ENCODE data around the gene TMEM235.
"Not testable (repeated sequence)": the region's sequence is repeated elsewhere in the genome, so short reads cannot be mapped to it uniquely, and the experiment has no call there.

Gene TMEM235

DNA sequence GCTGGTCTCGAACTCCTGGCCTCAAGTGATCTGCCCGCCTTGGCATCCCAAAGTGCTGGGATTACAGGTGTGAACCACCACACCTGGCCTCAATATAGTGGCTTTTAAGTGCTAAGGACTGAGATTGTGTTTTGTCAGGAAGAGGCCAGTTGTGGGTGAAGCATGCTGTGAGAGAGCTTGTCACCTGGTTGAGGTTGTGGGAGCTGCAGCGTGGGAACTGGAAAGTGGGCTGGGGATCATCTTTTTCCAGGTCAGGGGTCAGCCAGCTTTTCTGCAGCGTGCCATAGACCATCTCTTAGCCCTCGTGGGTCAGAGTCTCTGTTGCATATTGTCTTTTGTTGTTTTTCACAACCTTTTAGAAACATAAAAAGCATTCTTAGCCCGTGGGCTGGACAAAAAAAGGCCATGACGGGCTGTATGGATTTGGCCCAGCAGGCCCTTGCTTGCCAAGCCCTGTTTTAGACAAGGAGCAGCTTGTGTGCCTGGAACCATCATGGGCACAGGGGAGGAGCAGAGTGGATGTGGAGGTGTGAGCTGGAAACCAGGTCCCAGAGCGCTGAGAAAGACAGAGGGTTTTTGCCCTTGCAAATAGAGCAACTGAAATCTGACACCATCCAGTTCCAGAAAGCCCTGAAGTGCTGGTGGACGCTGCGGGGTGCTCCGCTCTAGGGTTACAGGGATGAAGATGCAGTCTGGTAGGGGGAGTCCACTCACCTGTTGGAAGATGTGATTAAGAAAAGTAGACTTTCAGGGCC, 11.9 kb upstream of the TMEM235 start:
- no peak for DNase-seq (ENCODE audit: low read depth, low spot score)

DNA sequence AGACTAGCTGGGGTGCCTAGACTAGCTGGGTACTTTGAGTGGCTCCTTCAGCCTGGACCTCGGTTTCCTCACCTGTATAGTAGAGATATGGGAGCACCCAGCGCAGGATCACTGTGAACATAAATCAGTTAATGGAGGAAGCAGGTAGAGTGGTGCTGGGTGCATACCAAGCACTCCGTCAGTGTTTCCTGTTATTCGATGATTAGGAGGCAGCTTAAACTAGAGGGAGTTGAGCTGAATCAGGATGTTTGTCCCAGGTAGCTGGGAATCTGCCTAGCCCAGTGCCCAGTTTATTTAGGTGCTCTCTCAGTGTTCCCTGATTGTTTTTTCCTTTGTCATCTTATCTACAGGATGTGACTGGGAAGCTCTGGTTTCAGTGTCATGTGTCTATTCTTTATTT, 8.4 kb upstream of the TMEM235 start:
- no peak for DNase-seq (ENCODE audit: low read depth, low spot score)

DNA sequence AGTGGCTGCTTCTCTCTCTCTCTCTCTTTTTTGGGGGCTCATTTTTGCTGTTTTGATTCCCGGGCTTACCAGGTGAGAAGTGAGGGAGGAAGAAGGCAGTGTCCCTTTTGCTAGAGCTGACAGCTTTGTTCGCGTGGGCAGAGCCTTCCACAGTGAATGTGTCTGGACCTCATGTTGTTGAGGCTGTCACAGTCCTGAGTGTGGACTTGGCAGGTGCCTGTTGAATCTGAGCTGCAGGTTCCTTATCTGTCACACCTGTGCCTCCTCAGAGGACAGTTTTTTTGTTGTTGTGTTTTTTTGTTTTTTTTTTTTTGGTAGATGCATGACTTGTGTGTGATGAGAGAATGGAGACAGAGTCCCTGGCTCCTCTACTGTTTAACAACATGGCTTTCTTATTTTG, 7.7 kb upstream of the TMEM235 start:
- DNase-seq (ENCODE audit: low read depth, low spot score) = no peak

DNA sequence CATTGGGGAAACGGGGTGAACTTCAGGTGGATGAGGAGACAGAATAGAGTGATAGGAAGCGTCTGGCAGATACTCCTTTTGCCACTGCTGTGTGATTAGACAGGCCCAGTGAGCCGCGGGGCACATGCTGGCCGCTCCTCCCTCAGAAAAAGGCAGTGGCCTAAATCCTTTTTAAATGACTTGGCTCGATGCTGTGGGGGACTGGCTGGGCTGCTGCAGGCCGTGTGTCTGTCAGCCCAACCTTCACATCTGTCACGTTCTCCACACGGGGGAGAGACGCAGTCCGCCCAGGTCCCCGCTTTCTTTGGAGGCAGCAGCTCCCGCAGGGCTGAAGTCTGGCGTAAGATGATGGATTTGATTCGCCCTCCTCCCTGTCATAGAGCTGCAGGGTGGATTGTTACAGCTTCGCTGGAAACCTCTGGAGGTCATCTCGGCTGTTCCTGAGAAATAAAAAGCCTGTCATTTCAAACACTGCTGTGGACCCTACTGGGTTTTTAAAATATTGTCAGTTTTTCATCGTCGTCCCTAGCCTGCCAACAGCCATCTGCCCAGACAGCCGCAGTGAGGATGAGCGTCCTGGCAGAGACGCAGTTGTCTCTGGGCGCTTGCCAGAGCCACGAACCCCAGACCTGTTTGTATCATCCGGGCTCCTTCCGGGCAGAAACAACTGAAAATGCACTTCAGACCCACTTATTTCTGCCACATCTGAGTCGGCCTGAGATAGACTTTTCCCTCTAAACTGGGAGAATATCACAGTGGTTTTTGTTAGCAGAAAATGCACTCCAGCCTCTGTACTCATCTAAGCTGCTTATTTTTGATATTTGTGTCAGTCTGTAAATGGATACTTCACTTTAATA, 7.0 kb upstream of the TMEM235 start:
- DNase-seq (ENCODE audit: low read depth, low spot score) = no peak

DNA sequence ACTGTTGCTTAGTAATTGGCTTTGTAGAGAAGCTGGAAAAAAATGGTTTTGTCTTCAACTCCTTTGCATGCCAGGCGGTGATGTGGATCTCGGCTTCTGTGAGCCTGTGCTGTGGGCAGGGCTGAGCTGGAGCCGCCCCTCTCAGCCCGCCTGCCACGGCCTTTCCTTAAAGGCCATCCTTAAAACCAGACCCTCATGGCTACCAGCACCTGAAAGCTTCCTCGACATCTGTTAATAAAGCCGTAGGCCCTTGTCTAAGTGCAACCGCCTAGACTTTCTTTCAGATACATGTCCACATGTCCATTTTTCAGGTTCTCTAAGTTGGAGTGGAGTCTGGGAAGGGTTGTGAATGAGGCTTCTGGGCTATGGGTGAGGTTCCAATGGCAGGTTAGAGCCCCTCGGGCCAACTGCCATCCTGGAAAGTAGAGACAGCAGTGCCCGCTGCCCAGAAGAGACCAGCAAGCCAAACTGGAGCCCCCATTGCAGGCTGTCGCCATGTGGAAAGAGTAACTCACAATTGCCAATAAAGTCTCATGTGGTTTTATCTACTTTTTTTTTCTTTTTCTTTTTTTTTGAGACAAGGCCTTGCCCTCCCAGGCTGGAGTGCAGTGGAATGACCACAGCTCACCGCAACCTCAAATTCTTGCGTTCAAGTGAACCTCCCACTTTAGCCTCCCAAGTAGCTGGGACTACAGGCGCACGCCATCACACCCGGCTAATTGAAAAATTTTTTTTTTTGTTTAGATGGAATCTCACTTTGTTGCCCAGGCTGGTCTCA, 6.2 kb upstream of the TMEM235 start:
- DNase-seq (ENCODE audit: low read depth, low spot score) = no peak

DNA sequence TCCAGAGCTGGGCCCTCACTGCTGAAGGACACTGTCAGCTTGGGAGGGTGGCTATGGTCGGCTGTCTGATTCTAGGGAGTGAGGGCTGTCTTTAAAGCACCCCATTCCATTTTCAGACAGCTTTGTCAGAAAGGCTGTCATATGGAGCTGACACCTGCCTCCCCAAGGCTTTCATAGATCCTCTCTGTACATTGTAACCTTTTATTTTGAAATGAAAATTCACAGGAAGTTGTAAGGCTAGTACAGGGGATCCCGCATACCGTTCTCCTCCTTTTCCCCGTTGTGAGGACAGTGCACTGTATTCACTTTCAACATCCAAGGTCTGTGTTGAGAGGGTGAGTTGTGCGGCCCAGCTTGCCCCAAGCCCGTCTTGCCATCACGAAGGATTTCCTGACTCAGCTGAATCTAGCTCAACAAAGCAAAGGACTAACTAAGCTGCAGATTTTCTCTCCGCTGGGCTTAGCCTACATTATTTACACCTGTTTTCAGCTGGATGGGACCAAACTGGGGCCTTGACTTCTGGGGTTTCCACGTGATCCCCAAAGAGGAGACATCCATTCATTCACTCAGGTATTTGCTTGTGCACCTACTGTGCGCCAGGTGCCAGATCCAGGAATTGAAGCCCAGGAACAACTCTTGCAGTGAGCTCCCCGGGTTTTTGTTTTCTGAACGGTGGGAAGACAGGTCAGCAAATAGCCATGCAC, 5.2 kb upstream of the TMEM235 start:
- no peak for DNase-seq (ENCODE audit: low read depth, low spot score)

DNA sequence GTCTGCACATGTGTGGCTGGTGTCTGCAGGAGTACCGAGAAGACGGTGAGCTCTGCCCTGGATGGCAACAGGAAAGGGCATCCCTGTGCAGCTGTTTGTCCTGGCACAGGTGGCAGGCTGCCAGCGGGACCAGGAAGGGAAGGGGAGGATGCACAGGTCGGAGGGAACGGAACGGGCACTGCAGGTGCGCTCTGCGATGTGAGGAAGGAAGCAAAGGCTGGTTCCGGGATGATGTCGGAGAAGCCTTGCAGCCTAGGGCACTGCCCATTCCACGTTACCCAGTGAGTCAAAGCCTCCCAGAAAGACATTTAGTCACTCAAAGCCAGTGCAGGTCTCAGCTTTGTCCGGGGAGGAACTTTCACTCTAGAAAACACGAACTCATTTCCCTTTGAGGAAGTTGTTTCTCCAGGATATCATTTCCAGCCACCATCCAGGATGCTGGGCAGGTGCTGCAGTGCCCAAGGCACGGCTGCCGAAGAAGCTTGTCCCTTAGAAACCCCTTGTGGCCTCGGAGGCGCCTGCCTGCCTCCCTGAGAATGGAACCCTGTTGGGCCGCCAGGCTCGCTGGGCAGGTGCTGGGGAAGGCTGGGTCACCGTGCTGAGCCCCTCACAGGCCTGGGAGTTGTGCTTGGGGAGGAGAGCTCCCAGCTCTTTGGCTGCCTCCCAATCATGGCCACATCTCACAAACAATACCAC, 4.5 kb upstream of the TMEM235 start:
- DNase-seq (ENCODE audit: low read depth, low spot score) = no peak

DNA sequence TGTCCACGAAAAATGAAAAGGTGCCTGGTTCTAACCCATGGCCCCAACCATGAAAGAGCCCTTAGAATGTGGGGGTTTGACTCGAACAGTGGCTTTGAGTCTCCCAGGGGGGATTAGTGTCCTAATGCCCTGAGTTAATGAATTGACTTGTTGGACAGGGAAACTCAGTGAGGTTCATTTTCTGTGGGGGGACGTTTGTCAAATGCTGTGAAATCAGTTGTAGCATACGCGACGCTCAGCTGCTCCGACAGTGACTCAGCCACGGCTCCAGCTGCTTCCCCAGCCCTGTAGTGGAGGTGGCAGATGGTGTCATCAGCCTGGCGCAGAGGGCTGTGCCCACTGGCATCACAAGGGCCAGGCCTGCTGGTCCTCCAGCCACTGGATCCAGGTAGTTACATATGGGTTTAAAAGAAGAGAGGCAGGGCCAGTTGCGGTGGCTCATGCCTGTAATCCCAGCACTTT, 3.9 kb upstream of the TMEM235 start:
- DNase-seq (ENCODE audit: low read depth, low spot score) = no peak

DNA sequence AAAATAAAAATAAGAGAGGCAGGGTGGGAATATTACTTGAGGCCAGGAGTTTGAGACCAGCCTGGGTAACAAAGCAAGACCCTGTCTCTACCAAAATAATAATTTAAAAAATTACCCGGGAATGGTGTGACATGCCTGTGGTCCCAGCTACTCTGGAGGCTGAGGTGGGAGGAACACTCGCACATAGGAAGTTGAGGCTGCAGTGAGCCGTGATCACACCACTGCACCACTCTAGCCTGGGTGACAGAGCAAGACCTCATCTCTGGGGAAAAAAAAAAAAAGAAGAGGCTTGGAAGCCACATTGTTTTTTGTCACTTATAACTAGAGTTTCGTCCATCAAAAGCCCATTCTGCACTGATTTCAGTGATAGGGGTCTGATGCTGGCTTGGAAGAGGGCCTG, 3.3 kb upstream of the TMEM235 start:
- DNase-seq (ENCODE audit: low read depth, low spot score) = no peak

DNA sequence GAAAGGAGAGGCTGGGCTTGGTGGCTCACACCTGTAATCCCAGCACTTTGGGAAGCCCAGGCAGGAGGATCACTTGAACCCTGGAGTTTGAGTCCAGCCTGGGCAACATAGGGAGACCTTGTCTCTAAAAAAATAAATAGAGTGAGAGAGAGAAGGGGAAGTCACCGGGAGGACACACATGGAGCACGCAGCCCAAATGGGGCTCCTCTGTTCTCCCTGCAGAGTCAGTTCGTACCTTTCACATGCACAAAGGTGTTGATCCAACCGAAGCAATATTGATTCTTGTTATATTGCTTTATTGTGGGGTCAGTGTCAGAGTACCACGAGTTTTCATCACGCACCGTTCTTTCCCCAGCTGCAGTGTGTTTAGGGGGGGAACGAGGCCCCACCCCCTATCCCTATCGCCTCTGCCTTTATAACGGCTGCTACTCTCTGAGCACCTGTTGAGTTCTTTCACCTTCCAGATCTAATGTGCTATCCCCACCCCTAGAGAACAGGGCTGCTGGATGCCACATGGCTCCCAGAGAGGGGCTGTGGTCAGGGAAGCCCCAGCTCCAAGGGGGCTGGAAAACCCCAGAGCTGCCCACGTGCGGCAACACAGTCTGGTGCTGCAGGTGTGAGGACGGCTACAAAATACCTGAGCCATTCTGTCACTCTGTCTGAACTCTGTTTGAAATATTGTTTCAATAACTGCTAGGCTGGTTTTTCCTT, 1.0 kb upstream of the TMEM235 start:
- DNase-seq (ENCODE audit: low read depth, low spot score) = no peak

DNA sequence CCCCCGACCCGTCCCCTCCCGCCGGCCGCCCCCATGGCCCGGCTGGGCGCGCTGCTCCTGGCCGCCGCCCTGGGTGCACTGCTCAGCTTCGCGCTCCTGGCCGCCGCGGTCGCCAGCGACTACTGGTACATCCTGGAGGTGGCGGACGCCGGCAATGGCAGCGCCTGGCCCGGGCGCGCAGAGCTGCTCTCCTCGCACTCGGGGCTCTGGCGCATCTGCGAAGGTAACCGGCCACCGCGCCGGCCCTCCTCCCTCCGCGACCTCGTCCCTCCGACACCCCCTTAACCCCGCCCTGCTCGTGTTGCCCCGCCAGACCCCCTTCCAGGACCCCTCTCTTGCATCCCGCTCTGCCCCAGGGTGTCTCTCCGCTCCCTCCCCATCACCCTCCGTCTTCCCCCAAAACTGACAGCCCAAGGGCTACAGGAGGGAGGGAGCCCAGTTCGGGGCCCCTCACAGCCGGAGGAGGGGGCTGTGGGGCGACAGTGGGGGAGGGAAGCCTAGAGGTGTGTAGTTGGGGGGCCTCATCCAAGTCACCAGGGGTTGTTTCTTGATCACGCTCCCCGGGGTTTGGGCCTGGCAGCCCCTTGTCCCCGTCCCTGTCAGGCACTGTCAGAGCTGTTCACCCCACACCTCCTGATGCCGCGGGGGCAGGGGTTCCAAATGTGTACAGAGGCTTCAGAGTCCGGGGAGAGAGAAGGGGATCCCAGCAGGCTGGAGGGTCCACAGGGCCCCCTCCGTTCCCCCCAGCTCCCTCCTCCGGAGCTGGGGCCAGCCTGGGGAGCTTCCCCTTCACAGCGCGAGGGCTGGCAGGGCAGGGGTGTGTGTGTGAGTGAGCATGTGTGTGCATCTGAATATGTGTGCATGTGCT, 794 bp downstream of the TMEM235 start:
- no peak for DNase-seq (ENCODE audit: low read depth, low spot score)

DNA sequence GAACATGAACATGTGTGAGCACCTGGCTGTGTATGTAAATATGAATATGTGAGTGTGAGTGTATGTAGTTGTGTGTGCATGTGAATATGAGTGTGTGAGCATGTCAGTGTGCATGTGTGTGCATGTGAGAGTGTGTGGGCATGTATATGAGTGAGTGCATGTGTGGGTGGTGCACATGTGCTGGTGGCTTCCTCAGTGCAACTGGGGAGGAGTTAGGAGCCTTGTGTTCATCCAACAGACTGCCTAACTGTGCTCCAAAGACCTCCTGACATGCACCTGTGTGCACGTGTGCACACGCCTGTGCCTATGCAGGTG, 1.4 kb downstream of the TMEM235 start:
- DNase-seq (ENCODE audit: low read depth, low spot score) = no peak

DNA sequence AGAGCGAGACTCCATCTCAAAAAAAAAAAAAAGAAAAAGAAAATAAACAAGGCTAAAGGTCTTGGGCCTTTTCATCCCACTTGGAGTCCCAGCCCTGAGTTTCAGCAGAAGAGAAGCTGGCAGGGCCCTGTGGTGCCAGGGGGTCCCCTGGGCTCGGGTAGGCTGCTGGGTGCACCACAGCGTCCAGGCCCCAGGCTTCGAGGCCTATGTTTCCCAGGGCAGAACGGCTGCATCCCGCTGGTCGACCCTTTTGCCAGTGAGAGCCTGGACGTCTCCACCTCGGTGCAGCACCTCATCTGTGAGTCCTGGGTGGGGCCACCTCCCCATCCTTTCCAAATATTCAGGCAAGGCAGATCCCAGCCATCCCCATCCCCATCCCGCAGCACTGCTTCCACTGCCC, 2.2 kb downstream of the TMEM235 start:
- no peak for DNase-seq (ENCODE audit: low read depth, low spot score)

DNA sequence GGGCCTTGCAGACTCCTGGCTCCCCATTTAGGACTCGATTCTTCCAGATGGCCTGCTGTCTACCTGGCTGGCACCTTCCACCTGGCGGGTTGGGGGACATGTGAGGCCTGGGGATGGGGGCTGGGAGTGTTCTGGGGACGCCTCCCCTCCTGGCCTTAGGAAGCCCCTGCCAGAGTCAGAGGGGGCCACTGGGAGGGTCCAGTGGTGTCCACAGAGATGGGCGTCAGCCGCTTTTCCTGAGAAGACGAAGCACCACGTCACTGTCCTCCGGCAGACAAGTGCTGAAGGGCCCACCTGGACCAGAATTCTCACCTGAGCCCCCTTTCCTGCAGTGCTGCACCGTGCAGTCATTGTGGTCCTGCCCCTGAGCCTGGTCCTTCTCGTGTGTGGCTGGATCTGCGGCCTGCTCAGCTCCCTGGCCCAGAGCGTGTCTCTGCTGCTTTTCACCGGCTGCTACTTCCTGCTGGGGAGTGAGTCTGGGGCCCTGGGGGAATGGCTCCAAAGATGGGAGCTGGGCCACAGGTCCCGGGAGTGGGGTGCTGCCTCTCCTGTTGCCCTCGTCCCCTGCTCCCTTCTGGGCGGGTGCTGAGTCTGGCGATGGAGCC, 2.9 kb downstream of the TMEM235 start:
- DNase-seq (ENCODE audit: low read depth, low spot score) = no peak

DNA sequence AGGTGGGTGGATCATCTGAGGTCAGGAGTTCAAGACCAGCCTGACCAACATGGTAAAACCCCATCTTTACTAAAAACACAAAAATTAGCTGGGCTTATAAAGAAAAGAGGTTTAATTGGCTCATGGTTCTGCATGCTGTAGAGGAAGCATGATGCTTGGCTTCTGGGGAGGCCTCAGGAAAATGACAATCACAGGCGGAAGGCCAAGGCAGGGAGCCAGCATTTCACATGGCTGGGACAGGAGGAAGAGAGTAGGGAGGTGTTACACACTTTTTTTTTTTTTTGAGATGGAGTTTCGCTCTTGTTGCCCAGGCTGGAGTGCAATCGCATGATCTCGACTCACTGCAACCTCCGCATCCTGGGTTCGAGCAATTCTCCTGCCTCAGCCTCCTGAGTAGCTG, 3.6 kb downstream of the TMEM235 start:
- not testable (repeated sequence) for DNase-seq (ENCODE audit: low read depth, low spot score)

DNA sequence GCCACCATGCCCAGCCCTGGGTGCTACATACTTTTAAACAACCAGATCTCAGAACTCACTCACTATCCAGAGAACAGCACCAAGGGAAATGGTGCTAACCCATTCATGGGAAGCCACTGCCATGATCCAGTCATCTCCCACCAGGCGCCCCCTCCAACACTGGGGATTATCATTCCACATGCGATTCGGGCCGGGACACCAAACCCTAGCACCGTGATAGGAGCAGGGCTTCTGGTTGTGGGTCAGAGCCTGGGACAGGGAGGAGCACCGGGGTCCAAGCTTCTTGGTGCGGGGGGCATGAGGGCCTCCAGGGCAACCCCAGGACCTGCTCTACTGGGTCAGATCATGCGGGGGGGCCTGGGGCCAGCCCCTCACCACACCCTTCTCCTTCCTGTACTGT, 4.5 kb downstream of the TMEM235 start:
- DNase-seq (ENCODE audit: low read depth, low spot score) = no peak

DNA sequence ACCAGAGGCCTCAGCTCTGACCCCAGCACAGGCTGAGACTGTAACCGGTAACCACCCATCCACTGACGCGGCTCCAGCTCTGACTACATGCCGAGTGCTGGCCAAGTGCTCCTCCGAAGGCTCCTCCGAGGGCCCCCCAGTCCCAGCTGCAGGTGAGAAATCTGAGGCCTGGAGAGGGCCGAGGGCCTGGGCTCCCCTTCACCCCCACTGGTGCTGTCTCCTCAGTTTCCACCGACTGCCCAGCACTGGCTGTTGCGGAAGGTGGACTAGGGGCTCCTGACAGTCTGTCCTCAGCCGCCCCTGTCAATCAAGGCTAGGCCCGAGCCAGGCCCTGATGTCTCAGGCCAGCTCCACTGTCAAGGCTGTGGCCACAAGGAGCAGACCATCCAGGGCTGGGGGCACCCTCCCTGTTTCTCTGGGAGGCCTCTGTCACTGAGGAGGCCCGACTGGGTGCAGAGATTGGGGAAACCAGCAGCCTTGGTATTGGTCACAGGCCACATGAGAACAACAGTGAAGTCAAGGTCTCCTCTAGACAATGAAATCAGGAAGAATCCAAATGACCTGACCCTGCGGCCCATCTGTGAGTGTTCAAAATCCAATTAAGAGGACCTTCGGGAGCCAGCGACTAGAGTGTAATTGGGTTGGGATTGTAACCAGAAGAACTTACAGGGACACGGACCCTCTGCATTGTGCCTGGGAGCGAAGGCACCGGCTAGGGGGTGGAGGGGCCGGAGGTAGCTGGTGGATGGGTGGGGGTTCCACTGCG, 5.1 kb downstream of the TMEM235 start:
- DNase-seq (ENCODE audit: low read depth, low spot score) = no peak

DNA sequence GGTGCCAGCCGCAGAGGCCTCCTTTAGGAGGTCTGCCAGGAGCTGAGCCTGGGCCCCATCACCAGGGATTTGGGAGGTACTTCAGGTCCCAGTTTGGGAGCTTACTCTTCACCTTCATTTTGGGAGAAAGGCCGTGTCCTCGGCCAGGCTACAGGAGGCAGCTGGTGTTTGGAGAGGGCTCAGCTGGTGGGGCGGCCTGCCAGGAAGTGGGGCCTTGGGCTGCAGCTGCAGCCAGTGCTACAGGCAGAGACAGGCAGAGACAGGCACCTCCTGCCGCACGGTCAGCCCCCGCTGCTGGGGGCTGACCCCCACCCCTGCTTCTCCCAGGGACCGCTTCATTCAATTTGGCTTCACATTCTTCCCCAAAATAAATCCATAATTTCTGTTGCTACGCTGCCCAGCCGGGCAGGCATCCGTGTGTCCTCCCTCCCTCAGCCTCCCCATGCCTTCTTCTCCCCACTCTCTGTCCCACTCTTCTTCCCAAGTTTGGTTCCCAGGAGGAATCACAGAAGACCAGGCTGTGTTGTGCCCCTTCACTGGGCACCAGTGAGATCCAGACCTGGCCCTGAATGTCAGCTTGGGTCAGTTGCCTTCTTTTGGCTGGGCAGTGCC, 6.1 kb downstream of the TMEM235 start:
- DNase-seq (ENCODE audit: low read depth, low spot score) = no peak
